EL (cell line): Measurements from ENCODE around the gene PTPRR.
A peak's percentile ranks its signal among the peaks of the same experiment; 100 is the strongest.

Experiments used
- DNase-seq: peaks from one replicate; pipeline ENCODE4 v3.0.0-alpha.2; 2016

PTPRR gene

GRCh38 chr12:70637303-70638085 is 283.0 kb downstream of the PTPRR start, which contains the start of gene PTPRB:
Gene PTPRB, minus strand, starts transcription at chr12:70637429. Its CDS starts 34 bp downstream, at chr12:70637395.
- no peak for DNase-seq

DNA sequence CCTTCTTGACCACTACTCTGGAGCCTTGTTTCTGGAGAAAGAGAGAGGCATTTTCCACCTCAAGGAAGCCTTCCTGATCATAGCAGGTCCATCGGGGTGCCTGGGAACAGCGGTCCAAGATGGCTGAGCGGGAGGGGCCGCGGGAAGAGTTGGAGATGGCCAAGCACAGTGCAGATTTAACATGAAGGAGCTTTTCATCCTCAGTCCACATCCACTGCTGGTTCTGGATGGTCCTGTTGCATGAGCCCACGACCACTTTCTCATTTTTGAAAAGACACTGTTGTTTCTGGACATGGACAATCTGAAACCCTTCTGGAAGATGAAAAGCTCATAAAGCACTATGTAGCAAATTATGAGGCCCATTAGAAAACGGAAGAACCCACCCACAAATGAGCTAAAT is 284.8 kb downstream of the PTPRR start:
- DNase-seq, result no peak

GRCh38 chr12:70628701-70629480 is 291.6 kb downstream of the PTPRR start:
- DNase-seq, result no peak

DNA sequence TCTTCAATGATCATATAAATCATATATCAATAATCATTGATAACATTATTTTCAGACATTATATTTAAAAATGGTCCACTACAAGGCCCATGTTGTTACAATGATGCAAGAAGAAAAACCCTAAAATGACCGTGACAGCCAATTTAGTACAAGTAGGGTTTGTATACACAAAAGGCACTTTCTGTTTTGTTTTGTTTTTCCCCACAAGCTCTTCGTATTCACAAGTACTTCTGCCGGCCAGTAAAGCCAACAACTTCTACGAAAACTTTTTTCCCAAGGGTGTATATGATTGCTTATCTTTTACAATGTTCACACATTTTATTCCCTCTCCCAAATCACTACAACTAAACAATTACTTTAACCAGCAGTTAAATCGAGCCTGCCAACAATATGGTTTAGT is 292.9 kb downstream of the PTPRR start:
- no peak for DNase-seq

DNA sequence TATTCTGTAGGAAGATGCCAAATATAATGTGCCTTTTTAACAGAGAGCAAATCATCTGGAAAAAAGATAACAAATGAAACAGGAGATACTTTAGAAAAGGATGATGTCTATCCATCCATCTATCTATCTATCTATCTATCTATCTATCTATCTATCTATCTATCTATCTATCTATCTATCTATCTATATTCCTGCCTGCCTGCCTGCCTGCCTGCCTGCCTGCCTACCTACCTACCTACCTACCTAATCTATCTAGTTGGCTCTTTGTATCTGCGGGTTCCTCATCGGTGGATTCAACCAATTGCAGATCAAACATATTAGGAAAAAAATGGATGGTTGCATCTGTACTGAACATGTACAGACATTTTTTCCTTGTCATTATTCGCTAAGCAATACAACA is 294.4 kb downstream of the PTPRR start:
- no peak for DNase-seq

- no peak for DNase-seq
Measured at GRCh38 chr12:70619471-70620152, 300.9 kb downstream of the PTPRR start.

DNA sequence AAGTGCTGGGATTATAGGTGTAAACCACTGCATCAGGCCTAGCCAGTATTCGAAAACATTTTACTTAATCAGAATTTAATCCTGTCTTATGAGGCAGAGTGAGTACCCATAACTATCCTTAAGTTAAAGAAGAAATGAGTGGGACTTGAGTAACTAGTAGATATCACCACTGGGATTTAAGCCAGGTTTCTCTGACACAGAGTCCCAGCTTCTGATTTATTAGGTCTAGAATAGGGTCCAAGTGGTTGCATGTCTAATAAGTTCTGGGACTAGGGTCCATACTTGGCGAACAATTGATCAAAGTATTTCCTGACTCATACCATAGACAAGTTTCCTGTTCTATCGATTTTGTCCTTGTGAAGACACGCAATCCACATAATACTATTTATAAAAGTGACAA is 302.2 kb downstream of the PTPRR start:
- no peak for DNase-seq

GRCh38 chr12:70617450-70617849 is 303.1 kb downstream of the PTPRR start:
- no peak for DNase-seq

GRCh38 chr12:70615174-70615866 is 305.2 kb downstream of the PTPRR start:
- DNase-seq, result no peak

- DNase-seq, result peak; percentile 65
Measured at GRCh38 chr12:70609739-70610491, 310.6 kb downstream of the PTPRR start.

- peak; percentile 8 for DNase-seq
Measured at GRCh38 chr12:70609203-70609602, 311.3 kb downstream of the PTPRR start.

GRCh38 chr12:70608184-70608583 is 312.4 kb downstream of the PTPRR start:
- DNase-seq, result no peak

GRCh38 chr12:70607107-70607506 is 313.4 kb downstream of the PTPRR start:
- no peak for DNase-seq

GRCh38 chr12:70605976-70606375 is 314.6 kb downstream of the PTPRR start:
- peak; percentile 56 for DNase-seq

DNA sequence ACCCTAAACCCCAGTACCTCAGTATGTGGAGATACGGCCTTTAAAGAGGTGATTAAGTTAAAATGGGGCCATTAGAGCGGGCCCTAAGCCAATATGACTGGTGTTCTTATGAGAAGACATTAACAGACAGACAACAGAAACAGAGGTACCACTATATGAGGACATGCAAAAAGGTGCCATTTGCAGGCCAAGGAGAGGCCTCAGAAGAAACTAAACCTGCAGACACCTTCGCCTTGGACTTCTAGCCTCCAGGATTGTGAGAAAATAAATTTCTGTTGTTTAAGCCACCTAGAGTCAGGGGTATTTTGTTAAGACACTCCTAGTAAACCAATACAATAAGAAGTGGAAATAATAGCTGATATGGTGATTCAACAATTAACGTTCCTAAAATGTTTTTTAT is 315.9 kb downstream of the PTPRR start:
- DNase-seq, result no peak

DNA sequence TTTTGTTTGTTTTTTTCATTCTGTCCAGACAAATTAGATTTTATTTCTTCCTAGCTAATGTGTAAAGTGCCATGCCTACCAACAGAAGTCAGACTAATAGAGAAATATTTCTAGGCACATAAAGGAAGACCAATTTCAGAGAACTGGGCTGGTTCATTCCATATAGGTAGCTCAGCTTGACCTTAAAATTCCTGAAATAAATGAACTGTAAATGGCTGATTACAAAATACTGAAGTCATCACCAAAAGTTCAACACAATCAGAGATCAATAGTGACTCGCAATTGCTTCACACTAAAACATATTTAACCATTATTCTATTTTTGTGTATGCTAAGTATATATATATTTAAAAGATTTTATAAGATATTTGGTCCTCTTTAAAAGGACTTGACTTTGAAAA is 317.5 kb downstream of the PTPRR start:
- peak; percentile 60 for DNase-seq

- DNase-seq, result no peak
Measured at GRCh38 chr12:70598467-70599193, 321.9 kb downstream of the PTPRR start.

GRCh38 chr12:70592664-70593063 is 327.9 kb downstream of the PTPRR start:
- DNase-seq, result no peak

DNA sequence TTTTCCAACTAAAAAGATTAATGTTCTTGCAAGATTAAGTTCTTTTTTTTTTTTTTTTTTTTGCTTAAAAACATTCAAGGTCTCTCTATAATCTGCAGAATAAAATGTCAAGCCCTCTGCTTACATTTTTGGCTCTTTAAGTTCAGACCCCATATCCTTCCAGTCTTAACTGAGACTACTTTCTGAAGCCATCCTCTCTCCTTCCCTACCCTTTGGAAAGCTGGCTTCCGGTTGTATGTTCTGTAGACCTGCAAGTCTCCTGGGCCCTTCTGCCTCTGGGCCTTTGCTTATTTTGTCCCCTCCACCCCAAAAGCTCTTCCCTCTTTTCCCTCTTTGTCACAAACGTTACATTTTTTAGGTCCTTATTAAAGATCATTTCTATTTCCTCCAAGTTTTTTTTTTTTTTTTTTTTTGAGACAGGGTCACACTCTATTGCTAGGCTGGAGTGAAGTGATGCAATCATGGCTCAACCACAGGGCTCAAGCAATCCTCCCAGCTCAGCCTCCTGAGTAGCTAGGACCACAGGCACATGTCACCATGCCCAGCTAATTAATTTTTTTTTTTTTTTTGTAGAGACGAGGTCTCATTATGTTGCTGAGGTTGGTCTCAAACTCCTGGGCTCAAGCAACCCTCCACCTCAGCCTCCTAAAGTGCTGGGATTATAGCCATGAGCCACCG is 329.9 kb downstream of the PTPRR start:
- peak; percentile 22 for DNase-seq

DNA sequence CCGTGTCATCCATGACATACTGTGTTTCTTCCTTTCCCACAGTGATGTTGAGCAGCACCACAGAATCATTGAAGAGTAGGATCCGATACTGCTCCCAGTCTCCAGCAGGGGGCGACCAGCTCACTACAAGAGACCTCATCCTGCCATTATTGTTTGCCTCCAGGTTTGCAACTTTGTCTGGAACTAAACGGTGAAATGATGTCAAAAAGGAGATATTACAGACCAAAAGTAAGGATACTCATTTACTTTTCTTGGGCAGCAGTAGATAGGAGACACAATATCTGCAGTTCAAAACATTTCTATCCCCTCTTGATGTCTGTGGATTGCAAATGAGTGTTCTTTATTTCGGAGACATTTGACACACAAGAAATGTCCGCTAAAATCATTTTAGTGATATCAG is 330.5 kb downstream of the PTPRR start:
- DNase-seq, result peak; percentile 76
